Measurements from ENCODE around the gene ZNF670.

GRCh38 chr1:247115545-247115944 is 36.9 kb upstream of the ZNF670 start:
- TF ChIP-seq, protein P1, sequence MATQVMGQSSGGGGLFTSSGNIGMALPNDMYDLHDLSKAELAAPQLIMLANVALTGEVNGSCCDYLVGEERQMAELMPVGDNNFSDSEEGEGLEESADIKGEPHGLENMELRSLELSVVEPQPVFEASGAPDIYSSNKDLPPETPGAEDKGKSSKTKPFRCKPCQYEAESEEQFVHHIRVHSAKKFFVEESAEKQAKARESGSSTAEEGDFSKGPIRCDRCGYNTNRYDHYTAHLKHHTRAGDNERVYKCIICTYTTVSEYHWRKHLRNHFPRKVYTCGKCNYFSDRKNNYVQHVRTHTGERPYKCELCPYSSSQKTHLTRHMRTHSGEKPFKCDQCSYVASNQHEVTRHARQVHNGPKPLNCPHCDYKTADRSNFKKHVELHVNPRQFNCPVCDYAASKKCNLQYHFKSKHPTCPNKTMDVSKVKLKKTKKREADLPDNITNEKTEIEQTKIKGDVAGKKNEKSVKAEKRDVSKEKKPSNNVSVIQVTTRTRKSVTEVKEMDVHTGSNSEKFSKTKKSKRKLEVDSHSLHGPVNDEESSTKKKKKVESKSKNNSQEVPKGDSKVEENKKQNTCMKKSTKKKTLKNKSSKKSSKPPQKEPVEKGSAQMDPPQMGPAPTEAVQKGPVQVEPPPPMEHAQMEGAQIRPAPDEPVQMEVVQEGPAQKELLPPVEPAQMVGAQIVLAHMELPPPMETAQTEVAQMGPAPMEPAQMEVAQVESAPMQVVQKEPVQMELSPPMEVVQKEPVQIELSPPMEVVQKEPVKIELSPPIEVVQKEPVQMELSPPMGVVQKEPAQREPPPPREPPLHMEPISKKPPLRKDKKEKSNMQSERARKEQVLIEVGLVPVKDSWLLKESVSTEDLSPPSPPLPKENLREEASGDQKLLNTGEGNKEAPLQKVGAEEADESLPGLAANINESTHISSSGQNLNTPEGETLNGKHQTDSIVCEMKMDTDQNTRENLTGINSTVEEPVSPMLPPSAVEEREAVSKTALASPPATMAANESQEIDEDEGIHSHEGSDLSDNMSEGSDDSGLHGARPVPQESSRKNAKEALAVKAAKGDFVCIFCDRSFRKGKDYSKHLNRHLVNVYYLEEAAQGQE (IDR thresholded peaks at IDR 0.05; ENCODE audit: low read depth, low read length): no peak
- TF ChIP-seq, protein P2, sequence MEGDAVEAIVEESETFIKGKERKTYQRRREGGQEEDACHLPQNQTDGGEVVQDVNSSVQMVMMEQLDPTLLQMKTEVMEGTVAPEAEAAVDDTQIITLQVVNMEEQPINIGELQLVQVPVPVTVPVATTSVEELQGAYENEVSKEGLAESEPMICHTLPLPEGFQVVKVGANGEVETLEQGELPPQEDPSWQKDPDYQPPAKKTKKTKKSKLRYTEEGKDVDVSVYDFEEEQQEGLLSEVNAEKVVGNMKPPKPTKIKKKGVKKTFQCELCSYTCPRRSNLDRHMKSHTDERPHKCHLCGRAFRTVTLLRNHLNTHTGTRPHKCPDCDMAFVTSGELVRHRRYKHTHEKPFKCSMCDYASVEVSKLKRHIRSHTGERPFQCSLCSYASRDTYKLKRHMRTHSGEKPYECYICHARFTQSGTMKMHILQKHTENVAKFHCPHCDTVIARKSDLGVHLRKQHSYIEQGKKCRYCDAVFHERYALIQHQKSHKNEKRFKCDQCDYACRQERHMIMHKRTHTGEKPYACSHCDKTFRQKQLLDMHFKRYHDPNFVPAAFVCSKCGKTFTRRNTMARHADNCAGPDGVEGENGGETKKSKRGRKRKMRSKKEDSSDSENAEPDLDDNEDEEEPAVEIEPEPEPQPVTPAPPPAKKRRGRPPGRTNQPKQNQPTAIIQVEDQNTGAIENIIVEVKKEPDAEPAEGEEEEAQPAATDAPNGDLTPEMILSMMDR (IDR thresholded peaks at IDR 0.05): no peak
- TF ChIP-seq JUND (IDR thresholded peaks at IDR 0.05) (no peak), USF1 (IDR thresholded peaks at IDR 0.05; ENCODE audit: borderline replicate concordance, low read depth) (no peak), FOSL2 (IDR thresholded peaks at IDR 0.05; ENCODE audit: borderline replicate concordance, low read depth) (no peak), EP300 (IDR thresholded peaks at IDR 0.05; ENCODE audit: borderline replicate concordance in 1 of 2, low read depth in 1 of 2, low read length in 1 of 2) (no peak)

All from SK-N-SH (cell line).